ENCODE measurements around the gene DHFR2. TPM values are rescaled to one million over a fixed set of nuclear protein-coding genes. Genes with fewer than 3 reads are reported as not detected.

The DHFR2 gene
- total RNA-seq, 1 donor from 2014 or later, result 6.6 TPM

DNA sequence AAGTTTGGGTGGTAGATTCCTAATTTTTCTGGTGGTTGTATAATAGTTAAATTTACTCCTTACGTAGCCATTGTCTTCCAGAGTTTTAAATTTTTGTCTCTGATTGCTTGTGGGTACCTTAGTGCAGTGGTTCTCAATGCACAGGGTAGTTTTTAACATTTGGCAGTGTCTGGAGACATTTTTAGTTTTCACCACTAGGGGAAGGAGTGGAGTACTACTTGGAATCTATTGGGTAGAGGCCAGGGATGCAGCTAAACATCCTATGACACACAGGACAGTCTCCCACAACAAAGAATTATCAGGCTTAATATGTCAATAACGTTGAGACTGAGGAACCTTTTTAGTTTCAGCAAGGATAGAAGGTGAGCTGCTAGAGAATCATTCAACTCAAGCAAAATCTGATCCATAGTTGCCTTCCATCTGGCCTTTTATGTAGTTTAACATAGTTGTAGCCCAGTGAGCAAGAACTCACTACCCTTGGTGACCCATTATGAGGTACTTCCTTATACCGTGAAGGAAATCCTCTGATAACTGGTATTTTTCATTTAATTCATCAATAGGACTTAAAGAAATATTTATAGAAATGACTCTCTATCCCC is 25.7 kb downstream of the DHFR2 start:
- DNase-seq (ENCODE audit: extremely low spot score, unreplicated experiment), result no peak
- Mint-ChIP-seq H3K4me1 (ENCODE audit: unreplicated experiment) (no peaks in the 10 kb centered on the region), H3K4me3 (ENCODE audit: unreplicated experiment) (no peak overlapping the region), H3K27me3 (ENCODE audit: unreplicated experiment) (no peaks in the 10 kb centered on the region), H3K27ac (ENCODE audit: unreplicated experiment) (no peak overlapping the region), H3K9me3 (ENCODE audit: unreplicated experiment) (peaks cover 2% of the 10 kb centered on the region), H3K36me3 (ENCODE audit: unreplicated experiment) (peaks cover 4% of the 10 kb centered on the region)
- peak; percentile 49 for TF ChIP-seq CTCF (IDR thresholded peaks at IDR 0.05)

- no peak for DNase-seq (ENCODE audit: extremely low spot score, unreplicated experiment)
- no peaks in the 10 kb centered on the region for H3K27me3 Mint-ChIP-seq (ENCODE audit: unreplicated experiment)
- TF ChIP-seq CTCF (IDR thresholded peaks at IDR 0.05), result no peak
- H3K4me1 Mint-ChIP-seq (ENCODE audit: unreplicated experiment), result peaks cover 6% of the 10 kb centered on the region
- no peak within 1 kb of the TSS for H3K4me3 Mint-ChIP-seq (ENCODE audit: unreplicated experiment)
- no peak within 1 kb of the TSS for H3K27ac Mint-ChIP-seq (ENCODE audit: unreplicated experiment)
- peaks cover 8% of the 10 kb centered on the region for H3K9me3 Mint-ChIP-seq (ENCODE audit: unreplicated experiment)
- peaks cover 10% of the 10 kb centered on the region for H3K36me3 Mint-ChIP-seq (ENCODE audit: unreplicated experiment)
Measured at GRCh38 chr3:94028093-94028837, 34.5 kb downstream of the DHFR2 start, which contains the start of gene STX19. Gene STX19 (minus strand): TSS chr3:94028597. CDS start chr3:94015269, 13,328 bp downstream.

DNA sequence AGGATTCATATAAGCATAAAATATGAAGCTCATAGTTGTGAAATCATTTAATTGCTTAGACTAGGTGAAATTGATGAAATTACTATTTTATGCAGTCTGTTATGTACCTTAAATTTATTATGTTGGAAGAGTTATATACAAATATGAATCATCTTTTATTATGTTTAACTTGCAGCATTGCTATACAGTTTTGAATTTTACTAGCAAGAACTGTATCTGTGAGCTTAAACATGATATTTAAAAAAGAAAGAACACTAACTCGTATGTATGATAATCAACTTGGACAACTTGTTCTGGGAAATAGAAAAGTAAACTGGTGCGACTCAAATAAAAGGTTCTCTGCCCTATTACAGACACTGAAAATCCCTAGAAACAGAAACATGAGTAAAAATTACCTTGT is 36.1 kb downstream of the DHFR2 start:
- no peaks in the 10 kb centered on the region for H3K27me3 Mint-ChIP-seq (ENCODE audit: unreplicated experiment)
- DNase-seq (ENCODE audit: extremely low spot score, unreplicated experiment), result no peak
- no peak for TF ChIP-seq CTCF (IDR thresholded peaks at IDR 0.05)
- peaks cover 9% of the 10 kb centered on the region for H3K4me1 Mint-ChIP-seq (ENCODE audit: unreplicated experiment)
- H3K4me3 Mint-ChIP-seq (ENCODE audit: unreplicated experiment), result no peak overlapping the region
- peaks cover 6% of the 10 kb centered on the region for H3K36me3 Mint-ChIP-seq (ENCODE audit: unreplicated experiment)
- no peak overlapping the region for H3K27ac Mint-ChIP-seq (ENCODE audit: unreplicated experiment)
- peaks cover 2% of the 10 kb centered on the region for H3K9me3 Mint-ChIP-seq (ENCODE audit: unreplicated experiment)

DNA sequence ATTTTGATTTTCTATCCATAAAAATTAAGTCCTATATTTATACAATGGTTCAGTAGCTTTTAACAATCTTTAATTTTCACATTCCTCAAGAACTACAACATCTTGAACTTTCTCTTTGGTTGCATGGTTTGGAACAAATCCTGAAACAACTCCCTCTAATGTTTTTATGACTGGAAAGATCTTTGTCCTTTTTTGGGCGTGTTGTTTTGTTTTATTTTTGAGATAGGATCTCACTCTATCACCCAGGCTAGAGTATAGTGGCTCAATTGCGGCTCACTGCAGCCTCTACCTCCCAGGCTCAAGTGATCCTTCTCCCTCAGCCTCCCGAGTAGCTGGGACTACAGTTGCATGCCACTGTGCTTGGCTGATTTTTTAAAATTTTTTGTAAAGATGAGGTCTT is 38.3 kb downstream of the DHFR2 start:
- TF ChIP-seq CTCF (IDR thresholded peaks at IDR 0.05), result no peak
- Mint-ChIP-seq H3K27me3 (ENCODE audit: unreplicated experiment) (no peaks in the 10 kb centered on the region), H3K27ac (ENCODE audit: unreplicated experiment) (peak overlapping the region; percentile 16), H3K9me3 (ENCODE audit: unreplicated experiment) (no peaks in the 10 kb centered on the region), H3K4me1 (ENCODE audit: unreplicated experiment) (peaks cover 9% of the 10 kb centered on the region), H3K4me3 (ENCODE audit: unreplicated experiment) (no peak overlapping the region), H3K36me3 (ENCODE audit: unreplicated experiment) (peaks cover 1% of the 10 kb centered on the region)
- DNase-seq (ENCODE audit: extremely low spot score, unreplicated experiment), result no peak

DNA sequence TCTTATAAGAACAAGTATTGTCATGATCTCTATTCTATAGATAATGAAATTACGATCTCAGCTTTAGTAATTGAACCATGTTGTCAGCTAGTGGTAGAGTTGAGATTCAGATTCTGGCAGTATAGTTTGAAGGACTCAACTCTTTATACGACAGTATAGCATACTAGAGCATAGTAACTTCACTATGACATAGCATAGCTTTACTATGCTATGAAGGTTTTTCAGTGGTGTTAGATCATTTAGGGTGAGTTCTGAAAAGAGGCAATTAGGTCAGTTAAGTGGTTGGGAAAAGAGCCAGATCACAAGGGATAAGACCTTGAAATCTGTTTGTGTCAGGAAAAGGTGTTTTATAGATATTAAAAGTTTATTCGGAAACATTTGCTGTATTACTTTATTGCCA is 42.4 kb downstream of the DHFR2 start:
- Mint-ChIP-seq H3K27me3 (ENCODE audit: unreplicated experiment) (no peaks in the 10 kb centered on the region), H3K4me3 (ENCODE audit: unreplicated experiment) (no peak overlapping the region), H3K9me3 (ENCODE audit: unreplicated experiment) (no peaks in the 10 kb centered on the region), H3K27ac (ENCODE audit: unreplicated experiment) (no peak overlapping the region), H3K36me3 (ENCODE audit: unreplicated experiment) (peaks cover 3% of the 10 kb centered on the region), H3K4me1 (ENCODE audit: unreplicated experiment) (peaks cover 9% of the 10 kb centered on the region)
- TF ChIP-seq CTCF (IDR thresholded peaks at IDR 0.05), result no peak
- DNase-seq (ENCODE audit: extremely low spot score, unreplicated experiment), result no peak

All from osteocyte (in vitro differentiated cells).